Measurements from ENCODE around the gene BSG. TPM values are rescaled to one million over a fixed set of nuclear protein-coding genes. Genes with fewer than 3 reads are reported as not detected.

Gene BSG
- total and polyA plus RNA-seq, 2 of the 4 experiments (the other 2 are of a cell fraction), result 130 to 698 TPM

GRCh38 chr19:573519-573825 lies 1.1 kb downstream of the BSG start:
- Histone ChIP-seq H3K9me3 (ENCODE audit: control insufficient read depth, insufficient read depth, low read length) (no peaks in the 10 kb centered on the region), H3K4me3 (ENCODE audit: insufficient read depth, low read depth, low read length) (peak overlapping the region; percentile 72), H3K27me3 (ENCODE audit: control insufficient read depth, insufficient read depth, low read length) (no peaks in the 10 kb centered on the region), H2BK20ac (ENCODE audit: low read depth, low read length) (no peak overlapping the region), H3K9me1 (ENCODE audit: insufficient read depth, low read length) (peaks cover 11% of the 10 kb centered on the region; the same call in 1 of the 2 replicates), H2BK120ac (ENCODE audit: low read depth, low read length) (no peak overlapping the region), H2AK9ac (replicated peaks; ENCODE audit: low read depth, low read length, poor library complexity) (peak overlapping the region; percentile 99), H3K4me1 (ENCODE audit: control insufficient read depth, insufficient read depth, low read length) (peaks cover 26% of the 10 kb centered on the region), H3K36me3 (ENCODE audit: control insufficient read depth, insufficient read depth, low read length) (no peaks in the 10 kb centered on the region), H2AFZ (replicated peaks; ENCODE audit: low read length, poor library complexity) (peak overlapping the region; percentile 90), H2BK15ac (ENCODE audit: low read depth, low read length) (no peak overlapping the region), H4K20me1 (ENCODE audit: insufficient read depth, low read length) (peaks cover 55% of the 10 kb centered on the region), H3K23ac (ENCODE audit: low read depth, low read length) (peak overlapping the region; percentile 79), H2BK5ac (ENCODE audit: low read depth, low read length, poor library complexity, severe bottlenecking) (no peak overlapping the region), H3K9ac (ENCODE audit: low read depth, low read length) (peak overlapping the region; percentile 66), H3K56ac (ENCODE audit: extremely low read depth, insufficient read depth, low read length) (no peak overlapping the region), H3K79me1 (ENCODE audit: low read depth in 1 of 2, low read length in 2 of 2) (peaks cover 0 to 51% of the 10 kb centered on the region in 2 experiments; a peak in 2 of 4 replicates), H3K18ac (ENCODE audit: low read depth, low read length) (no peak overlapping the region), H3K27ac (ENCODE audit: insufficient read depth, low read length) (peak overlapping the region; percentile 30; the same call in 1 of the 2 replicates), H2AK5ac (ENCODE audit: low read depth, low read length) (peak overlapping the region; percentile 36), H3K4me2 (ENCODE audit: low read depth, low read length) (peak overlapping the region; percentile 93), H3K14ac (replicated peaks; ENCODE audit: low read depth, low read length) (peak overlapping the region; percentile 58), H4K8ac (ENCODE audit: low read depth in 2 of 2, low read length in 2 of 2) (peak overlapping the region in 1 of 2 experiments; percentile 15; a peak in 1 of 4 replicates), H4K91ac (ENCODE audit: insufficient read depth, low read depth, low read length) (peak overlapping the region; percentile 17; the same call in 1 of the 2 replicates), H3K4ac (ENCODE audit: low read depth, low read length) (peak overlapping the region; percentile 71), H4K5ac (ENCODE audit: low read depth, low read length) (no peak overlapping the region)
- WGBS, 2 experiments (ENCODE audit: extremely low coverage in 2 of 2, insufficient read length in 1 of 2), result 3% methylated on average over 6 of the region's 15 CpGs; no CpG with 5 or more reads in 1 of the 2 experiments
- intact Hi-C loops (cut with micrococcal nuclease), result no loop called here
- DNase-seq, result no peak
- CTCF ChIA-PET, result no interaction called here
- ATAC-seq (ENCODE audit: low read depth), result no peak
- BruUV-seq (replicated peaks), result no TSS peak
- in situ Hi-C loops (cut with MboI; ENCODE audit: low sequenced_read_pairs), result no loop called here
- dilution Hi-C loops (cut with HindIII; ENCODE audit: low sequenced_read_pairs, unreplicated experiment), result no loop called here
- TF ChIP-seq CTCF (conservative IDR thresholded peaks at IDR 0.05; ENCODE audit: low read depth, low read length), result no peak
- no peak for TF ChIP-seq CEBPB (IDR thresholded peaks at IDR 0.05; ENCODE audit: low read depth, low read length)
- no peak for TF ChIP-seq FOS (IDR thresholded peaks at IDR 0.05; ENCODE audit: low read depth, low read length)
- TF ChIP-seq RFX5 (IDR thresholded peaks at IDR 0.05; ENCODE audit: low read depth, low read length), result no peak
- TF ChIP-seq, protein P1, sequence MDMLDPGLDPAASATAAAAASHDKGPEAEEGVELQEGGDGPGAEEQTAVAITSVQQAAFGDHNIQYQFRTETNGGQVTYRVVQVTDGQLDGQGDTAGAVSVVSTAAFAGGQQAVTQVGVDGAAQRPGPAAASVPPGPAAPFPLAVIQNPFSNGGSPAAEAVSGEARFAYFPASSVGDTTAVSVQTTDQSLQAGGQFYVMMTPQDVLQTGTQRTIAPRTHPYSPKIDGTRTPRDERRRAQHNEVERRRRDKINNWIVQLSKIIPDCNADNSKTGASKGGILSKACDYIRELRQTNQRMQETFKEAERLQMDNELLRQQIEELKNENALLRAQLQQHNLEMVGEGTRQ (IDR thresholded peaks at IDR 0.05; ENCODE audit: low read depth, low read length), result no peak
- TF ChIP-seq ELK1 (IDR thresholded peaks at IDR 0.05; ENCODE audit: borderline replicate concordance, low read depth, low read length), result no peak
- no peak for TF ChIP-seq BHLHE40 (IDR thresholded peaks at IDR 0.05; ENCODE audit: low read depth, low read length)
- TF ChIP-seq RAD21 (IDR thresholded peaks at IDR 0.05; ENCODE audit: low read length), result no peak
- no peak for TF ChIP-seq MAFK (IDR thresholded peaks at IDR 0.05; ENCODE audit: low read depth, low read length)
- TF ChIP-seq RCOR1 (IDR thresholded peaks at IDR 0.05; ENCODE audit: insufficient replicate concordance, low read length), result no peak
- TF ChIP-seq MXI1 (IDR thresholded peaks at IDR 0.05; ENCODE audit: borderline replicate concordance, low read depth, low read length), result no peak
- TF ChIP-seq MAZ (IDR thresholded peaks at IDR 0.05; ENCODE audit: borderline replicate concordance, low read depth, low read length), result no peak
- POLR2A ChIA-PET (ENCODE audit: unreplicated experiment), result no interaction called here
